ENCODE results near the gene ISG15.

The ISG15 gene

GRCh38 chr1:1061682-1062345 is 48.5 kb downstream of the ISG15 start:
- DNase-seq: no peak

GRCh38 chr1:1062348-1063163 is 49.3 kb downstream of the ISG15 start:
- no peak for DNase-seq

- DNase-seq: no peak
These were observed 50.1 kb downstream of the ISG15 start for GRCh38 chr1:1063261-1063944.

All from stimulated activated naive CD4-positive, alpha-beta T cell (primary cell).